ENCODE results near the gene ZSCAN29.

Gene ZSCAN29

GRCh38 chr15:43346305-43346704 lies 24.5 kb downstream of the ZSCAN29 start:
- H3K27ac ChIP-seq: no peak overlapping the region
- no peak for DNase-seq
- TF ChIP-seq CTCF (IDR thresholded peaks at IDR 0.05; ENCODE audit: low read depth, low read length, missing control alignments): no peak
- in situ Hi-C loops (cut with HindIII; ENCODE audit: low pct_ligation_motif_present, low sequenced_read_pairs): no loop called here
- H3K36me3 ChIP-seq (replicated peaks): no peaks in the 10 kb centered on the region
- H3K27me3 ChIP-seq (replicated peaks): no peaks in the 10 kb centered on the region
- H3K4me3 ChIP-seq (ENCODE audit: low read depth, low read length): no peak overlapping the region

GRCh38 chr15:43330780-43331087 lies 40.1 kb downstream of the ZSCAN29 start:
- Histone ChIP-seq H3K27me3 (replicated peaks) (no peaks in the 10 kb centered on the region), H3K36me3 (replicated peaks) (no peaks in the 10 kb centered on the region), H3K27ac (peak overlapping the region; percentile 59), H3K4me3 (ENCODE audit: low read depth, low read length) (peak overlapping the region; percentile 84)
- in situ Hi-C loops (cut with HindIII; ENCODE audit: low pct_ligation_motif_present, low sequenced_read_pairs): no loop called here
- TF ChIP-seq CTCF (IDR thresholded peaks at IDR 0.05; ENCODE audit: low read depth, low read length, missing control alignments): no peak
- DNase-seq: no peak

- H3K4me3 ChIP-seq (ENCODE audit: low read depth, low read length): peak within 1 kb of the TSS; percentile 84
- H3K27ac ChIP-seq: peak within 1 kb of the TSS; percentile 59
- DNase-seq: peak; percentile 79
- H3K27me3 ChIP-seq (replicated peaks): no peaks in the 10 kb centered on the region
- no peak for TF ChIP-seq CTCF (IDR thresholded peaks at IDR 0.05; ENCODE audit: low read depth, low read length, missing control alignments)
- in situ Hi-C loops (cut with HindIII; ENCODE audit: low pct_ligation_motif_present, low sequenced_read_pairs): no loop called here
- H3K36me3 ChIP-seq (replicated peaks): no peaks in the 10 kb centered on the region
Measured at GRCh38 chr15:43329960-43330779, 40.7 kb downstream of the ZSCAN29 start, which contains the start of gene LCMT2. Gene LCMT2 (minus strand): TSS chr15:43330573. CDS start chr15:43330489, 84 bp downstream.

- in situ Hi-C loops (cut with HindIII; ENCODE audit: low pct_ligation_motif_present, low sequenced_read_pairs): no loop called here
- H3K4me3 ChIP-seq (ENCODE audit: low read depth, low read length): peak overlapping the region; percentile 84
- no peaks in the 10 kb centered on the region for H3K27me3 ChIP-seq (replicated peaks)
- peak; percentile 14 for DNase-seq
- peak overlapping the region; percentile 59 for H3K27ac ChIP-seq
- no peaks in the 10 kb centered on the region for H3K36me3 ChIP-seq (replicated peaks)
- TF ChIP-seq CTCF (IDR thresholded peaks at IDR 0.05; ENCODE audit: low read depth, low read length, missing control alignments): no peak
Measured at GRCh38 chr15:43329217-43329959, 41.5 kb downstream of the ZSCAN29 start.

GRCh38 chr15:43325039-43325684 lies 45.7 kb downstream of the ZSCAN29 start:
- no peaks in the 10 kb centered on the region for H3K27me3 ChIP-seq (replicated peaks)
- H3K27ac ChIP-seq: no peak overlapping the region
- DNase-seq: no peak
- H3K36me3 ChIP-seq (replicated peaks): no peaks in the 10 kb centered on the region
- in situ Hi-C loops (cut with HindIII; ENCODE audit: low pct_ligation_motif_present, low sequenced_read_pairs): no loop called here
- no peak overlapping the region for H3K4me3 ChIP-seq (ENCODE audit: low read depth, low read length)
- TF ChIP-seq CTCF (IDR thresholded peaks at IDR 0.05; ENCODE audit: low read depth, low read length, missing control alignments): no peak

All from brain microvascular endothelial cell (primary cell).